ENCODE results near the gene OBSCN. TPM values are rescaled to one million over a fixed set of nuclear protein-coding genes. Genes with fewer than 3 reads are reported as not detected.

Gene OBSCN, protein sequence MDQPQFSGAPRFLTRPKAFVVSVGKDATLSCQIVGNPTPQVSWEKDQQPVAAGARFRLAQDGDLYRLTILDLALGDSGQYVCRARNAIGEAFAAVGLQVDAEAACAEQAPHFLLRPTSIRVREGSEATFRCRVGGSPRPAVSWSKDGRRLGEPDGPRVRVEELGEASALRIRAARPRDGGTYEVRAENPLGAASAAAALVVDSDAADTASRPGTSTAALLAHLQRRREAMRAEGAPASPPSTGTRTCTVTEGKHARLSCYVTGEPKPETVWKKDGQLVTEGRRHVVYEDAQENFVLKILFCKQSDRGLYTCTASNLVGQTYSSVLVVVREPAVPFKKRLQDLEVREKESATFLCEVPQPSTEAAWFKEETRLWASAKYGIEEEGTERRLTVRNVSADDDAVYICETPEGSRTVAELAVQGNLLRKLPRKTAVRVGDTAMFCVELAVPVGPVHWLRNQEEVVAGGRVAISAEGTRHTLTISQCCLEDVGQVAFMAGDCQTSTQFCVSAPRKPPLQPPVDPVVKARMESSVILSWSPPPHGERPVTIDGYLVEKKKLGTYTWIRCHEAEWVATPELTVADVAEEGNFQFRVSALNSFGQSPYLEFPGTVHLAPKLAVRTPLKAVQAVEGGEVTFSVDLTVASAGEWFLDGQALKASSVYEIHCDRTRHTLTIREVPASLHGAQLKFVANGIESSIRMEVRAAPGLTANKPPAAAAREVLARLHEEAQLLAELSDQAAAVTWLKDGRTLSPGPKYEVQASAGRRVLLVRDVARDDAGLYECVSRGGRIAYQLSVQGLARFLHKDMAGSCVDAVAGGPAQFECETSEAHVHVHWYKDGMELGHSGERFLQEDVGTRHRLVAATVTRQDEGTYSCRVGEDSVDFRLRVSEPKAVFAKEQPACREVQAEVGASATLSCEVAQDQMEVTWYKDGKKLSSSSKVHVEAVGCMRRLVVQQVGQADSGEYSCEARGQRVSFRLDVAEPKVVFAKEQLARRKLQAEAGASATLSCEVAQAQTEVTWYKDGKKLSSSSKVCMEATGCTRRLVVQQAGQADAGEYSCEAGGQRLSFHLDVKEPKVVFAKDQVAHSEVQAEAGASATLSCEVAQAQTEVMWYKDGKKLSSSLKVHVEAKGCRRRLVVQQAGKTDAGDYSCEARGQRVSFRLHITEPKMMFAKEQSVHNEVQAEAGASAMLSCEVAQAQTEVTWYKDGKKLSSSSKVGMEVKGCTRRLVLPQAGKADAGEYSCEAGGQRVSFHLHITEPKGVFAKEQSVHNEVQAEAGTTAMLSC (N-terminal part only)
- polyA plus RNA-seq (ENCODE audit: insufficient read length): 40.0 TPM
- long read RNA-seq, donor 1, partial matches to known transcripts: 0 of 4 reads
- long read RNA-seq, donor 1, other reads (novel, unspliced or antisense): 0 of 4 reads
- long read RNA-seq, donor 2, partial matches to known transcripts: 7 of 11 reads
- long read RNA-seq, donor 2, other reads (novel, unspliced or antisense): 0 of 11 reads
- long read RNA-seq, donor 3, transcript OBSCN-211 (1 exons, 2,267 nt): major isoform, 6 of 13 reads
- long read RNA-seq, donor 3, partial matches to known transcripts: 7 of 13 reads
- long read RNA-seq, donor 3, other reads (novel, unspliced or antisense): 0 of 13 reads
- long read RNA-seq, donor 4, partial matches to known transcripts: 0 of 1 reads
- long read RNA-seq, donor 4, other reads (novel, unspliced or antisense): 0 of 1 reads
- long read RNA-seq, donor 5, partial matches to known transcripts: 0 of 2 reads
- long read RNA-seq, donor 5, other reads (novel, unspliced or antisense): 0 of 2 reads
- long read RNA-seq, donor 6, partial matches to known transcripts: 8 of 9 reads
- long read RNA-seq, donor 6, other reads (novel, unspliced or antisense): 0 of 9 reads
- long read RNA-seq, donor 7, transcript OBSCN-211 (1 exons, 2,267 nt): major isoform, 7 of 7 reads
- long read RNA-seq, donor 7, partial matches to known transcripts: 0 of 7 reads
- long read RNA-seq, donor 7, other reads (novel, unspliced or antisense): 0 of 7 reads
- long read RNA-seq, donor 8, partial matches to known transcripts: 6 of 6 reads
- long read RNA-seq, donor 8, other reads (novel, unspliced or antisense): 0 of 6 reads

DNA sequence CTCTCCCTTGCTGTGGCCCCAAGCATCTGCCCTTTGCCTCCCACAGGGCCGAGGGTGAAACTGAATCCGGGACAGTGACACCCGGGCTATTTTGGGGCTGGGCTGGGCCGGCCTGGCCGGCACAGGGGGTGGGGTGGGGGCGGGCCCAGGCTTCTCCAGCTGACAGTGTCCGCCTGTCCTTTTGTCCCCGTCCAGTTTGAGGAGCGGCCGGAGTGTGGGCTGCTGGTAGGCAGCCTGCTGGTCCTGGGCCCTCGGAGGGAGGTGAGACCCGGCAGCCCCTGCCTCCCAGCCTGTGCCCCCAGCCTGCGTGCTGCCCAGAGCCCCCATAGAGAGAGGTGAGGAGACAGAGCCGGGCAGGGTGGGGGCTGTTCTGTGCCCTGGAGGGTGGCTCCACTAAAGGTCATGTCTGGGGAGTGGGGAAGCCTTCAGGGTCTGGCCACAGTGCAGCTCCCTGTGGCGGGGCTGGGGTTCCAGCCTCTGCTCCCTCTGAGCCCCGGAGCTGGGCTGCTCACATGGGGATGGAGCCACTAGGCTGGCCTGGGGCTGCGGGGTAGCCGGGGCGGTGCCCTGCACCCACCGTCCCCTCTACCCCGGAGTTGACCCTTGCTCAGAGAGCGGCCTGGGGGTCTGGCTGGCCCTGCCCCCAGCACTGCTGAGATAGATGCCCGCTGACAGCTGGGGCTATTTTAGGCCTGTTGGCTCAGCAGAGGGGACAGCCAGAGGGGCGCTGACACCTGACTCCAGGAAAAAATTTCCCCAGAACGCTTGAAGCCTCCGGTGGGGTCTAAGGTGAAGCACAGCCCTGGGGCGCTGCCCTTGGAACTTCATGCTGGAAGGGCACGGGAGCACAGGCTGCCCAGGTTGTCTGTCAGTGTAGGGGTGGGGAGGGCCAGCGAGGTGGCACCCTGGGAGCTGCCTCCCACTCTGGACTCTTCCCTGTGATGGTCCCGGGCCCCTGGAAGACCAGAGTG lies at the start of gene OBSCN:
Gene OBSCN (plus strand): TSS at position 194 of the 971 bp plus-strand sequence. CDS start 3,740 bp downstream, outside the sequence.
- no peak for DNase-seq

DNA sequence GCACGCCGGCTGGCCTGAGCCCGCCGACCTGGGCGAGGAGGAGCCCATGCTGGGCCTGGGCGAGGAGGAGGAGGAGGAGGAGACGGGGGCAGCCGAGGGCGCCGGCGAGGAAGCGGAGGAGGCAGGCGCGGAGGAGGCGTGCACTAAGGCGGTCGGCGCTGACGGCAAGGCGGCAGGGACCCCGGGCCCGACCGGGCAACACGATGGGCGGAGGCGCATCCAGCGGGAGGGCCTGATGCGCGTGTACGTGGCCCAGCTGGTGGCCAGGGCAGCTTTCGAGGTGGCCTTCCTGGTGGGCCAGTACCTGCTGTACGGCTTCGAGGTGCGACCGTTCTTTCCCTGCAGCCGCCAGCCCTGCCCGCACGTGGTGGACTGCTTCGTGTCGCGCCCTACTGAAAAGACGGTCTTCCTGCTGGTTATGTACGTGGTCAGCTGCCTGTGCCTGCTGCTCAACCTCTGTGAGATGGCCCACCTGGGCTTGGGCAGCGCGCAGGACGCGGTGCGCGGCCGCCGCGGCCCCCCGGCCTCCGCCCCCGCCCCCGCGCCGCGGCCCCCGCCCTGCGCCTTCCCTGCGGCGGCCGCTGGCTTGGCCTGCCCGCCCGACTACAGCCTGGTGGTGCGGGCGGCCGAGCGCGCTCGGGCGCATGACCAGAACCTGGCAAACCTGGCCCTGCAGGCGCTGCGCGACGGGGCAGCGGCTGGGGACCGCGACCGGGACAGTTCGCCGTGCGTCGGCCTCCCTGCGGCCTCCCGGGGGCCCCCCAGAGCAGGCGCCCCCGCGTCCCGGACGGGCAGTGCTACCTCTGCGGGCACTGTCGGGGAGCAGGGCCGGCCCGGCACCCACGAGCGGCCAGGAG lies 49.5 kb upstream of the OBSCN start:
- DNase-seq: no peak

DNA sequence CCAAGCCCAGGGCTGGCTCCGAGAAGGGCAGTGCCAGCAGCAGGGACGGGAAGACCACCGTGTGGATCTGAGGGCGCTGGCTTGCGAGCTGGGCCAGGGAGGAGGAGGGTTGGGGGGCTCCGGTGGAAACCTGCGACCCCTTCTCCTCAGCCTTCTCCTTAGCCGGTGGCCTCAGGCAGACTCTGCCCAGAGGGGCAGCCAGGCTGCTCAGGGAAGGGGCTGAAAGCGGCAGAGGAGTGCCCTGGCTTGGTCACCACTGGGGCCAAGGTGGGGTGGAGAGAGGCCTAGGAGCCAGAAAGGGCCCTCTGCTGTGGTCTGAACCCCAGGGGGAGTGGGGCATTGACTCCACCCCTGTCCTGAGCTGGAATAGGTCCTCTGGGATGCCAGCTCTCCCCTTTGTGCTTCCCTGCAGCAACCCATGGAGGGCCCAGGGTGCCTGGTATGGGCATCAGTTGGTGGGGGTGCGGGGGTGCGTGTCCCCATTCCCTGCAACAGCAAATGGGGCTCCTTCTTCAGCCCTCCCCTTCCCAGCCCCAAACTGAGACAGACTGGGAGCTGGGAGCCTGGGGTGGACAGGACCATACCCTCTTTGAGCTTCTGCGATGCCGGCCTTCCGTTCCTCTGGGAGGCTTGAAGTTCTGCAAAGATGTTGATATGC lies 48.7 kb upstream of the OBSCN start:
- no peak for DNase-seq

DNA sequence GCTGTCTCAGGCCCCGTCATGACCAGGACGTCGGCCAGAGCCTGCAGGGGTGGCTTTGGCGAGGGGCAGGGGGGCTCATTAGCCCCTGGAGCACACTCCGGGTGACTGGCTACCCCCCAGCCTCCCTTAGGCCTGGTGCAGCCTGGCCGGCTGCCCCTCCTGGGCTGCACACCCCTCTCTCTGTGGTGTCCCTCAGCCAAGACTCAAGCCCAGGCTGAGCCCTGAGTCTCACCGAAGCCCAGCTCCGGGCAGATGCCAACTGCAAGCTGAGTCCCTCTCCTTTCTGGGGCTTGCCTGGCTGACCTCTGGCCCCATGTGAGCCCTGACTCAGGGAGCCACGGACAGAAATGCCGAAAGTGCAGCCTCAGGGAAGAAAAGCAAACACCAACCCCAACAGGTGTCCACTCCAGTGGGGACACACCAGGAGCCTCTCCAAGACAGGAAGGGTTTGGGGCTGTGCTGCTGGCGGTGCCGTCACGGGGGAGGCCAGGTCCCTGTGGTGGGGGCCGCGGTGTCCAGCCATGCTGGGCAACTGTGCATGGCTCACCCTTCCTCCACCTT lies 47.6 kb upstream of the OBSCN start:
- DNase-seq: no peak

DNA sequence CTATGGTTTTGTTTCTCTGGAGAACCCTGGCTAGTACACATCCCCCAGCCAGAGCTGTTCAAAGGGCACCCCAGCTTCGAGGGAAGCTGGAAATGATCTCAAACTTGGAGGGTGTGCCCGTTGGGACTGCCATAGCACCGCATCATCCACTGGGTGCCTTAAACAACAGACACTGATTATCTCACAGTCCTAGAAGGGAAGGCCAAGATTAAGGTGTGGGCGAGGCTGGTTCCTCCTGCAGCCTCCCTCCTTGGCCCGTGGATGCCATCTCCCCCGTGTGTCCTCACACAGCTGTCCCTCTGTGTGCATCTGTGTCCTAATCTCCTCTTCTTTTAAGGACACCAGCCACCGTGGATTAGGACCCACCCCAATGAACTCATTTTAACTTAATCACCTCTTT lies 46.5 kb upstream of the OBSCN start:
- no peak for DNase-seq

DNA sequence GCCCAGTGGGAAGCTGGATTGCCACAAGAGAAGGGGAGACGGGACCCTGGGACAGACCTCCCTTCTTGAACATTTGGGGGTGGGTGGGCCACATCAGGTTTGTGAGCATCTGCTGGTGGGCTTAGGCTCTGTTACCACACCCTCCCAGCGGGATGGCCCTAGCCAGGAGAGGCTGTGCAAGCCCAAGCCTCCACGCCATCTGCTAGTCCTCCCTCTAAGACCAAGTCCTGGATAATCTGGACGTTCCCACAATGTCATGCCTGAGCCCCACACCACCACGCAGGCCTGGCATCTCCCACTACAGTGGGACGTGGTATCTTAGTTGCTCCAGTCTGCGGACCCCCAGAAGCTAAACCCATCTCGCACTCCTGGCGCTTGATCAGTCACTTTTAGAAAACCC lies 46.0 kb upstream of the OBSCN start:
- no peak for DNase-seq

DNA sequence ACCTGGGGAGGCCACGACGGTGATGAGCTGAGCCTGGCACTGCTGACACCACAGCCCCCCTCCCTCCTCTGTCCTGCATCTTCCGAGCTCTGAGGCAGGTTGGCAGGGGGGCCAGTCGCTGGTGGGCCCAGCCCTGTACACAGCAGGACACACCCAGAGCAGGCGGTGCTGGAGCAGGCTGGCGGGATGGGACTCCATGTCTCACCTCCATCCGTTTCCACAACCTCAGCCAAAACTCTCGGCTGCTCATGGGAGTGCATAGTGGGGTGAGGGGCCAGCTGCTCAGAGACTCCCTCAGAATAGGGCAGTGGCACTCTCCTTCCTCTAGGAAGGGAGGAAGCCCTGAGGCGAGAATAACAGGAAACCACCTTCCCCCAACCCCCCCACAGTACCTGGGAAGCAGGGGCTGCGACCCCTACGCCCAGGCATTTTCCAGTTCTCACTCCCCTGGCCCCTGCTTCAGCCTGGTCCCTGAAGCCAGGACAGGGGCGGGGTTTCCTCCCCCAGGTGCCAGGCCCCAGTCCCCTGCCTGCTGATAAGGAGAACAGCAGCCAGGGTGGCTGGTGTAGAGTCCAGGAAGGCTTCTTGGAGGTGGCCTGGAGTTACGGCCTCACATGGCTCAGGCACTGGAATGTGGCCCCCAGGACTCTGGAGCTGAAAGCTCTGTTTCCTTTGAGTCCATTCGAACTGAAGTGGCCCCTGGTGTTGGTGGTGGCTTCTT lies 45.4 kb upstream of the OBSCN start:
- DNase-seq: no peak

DNA sequence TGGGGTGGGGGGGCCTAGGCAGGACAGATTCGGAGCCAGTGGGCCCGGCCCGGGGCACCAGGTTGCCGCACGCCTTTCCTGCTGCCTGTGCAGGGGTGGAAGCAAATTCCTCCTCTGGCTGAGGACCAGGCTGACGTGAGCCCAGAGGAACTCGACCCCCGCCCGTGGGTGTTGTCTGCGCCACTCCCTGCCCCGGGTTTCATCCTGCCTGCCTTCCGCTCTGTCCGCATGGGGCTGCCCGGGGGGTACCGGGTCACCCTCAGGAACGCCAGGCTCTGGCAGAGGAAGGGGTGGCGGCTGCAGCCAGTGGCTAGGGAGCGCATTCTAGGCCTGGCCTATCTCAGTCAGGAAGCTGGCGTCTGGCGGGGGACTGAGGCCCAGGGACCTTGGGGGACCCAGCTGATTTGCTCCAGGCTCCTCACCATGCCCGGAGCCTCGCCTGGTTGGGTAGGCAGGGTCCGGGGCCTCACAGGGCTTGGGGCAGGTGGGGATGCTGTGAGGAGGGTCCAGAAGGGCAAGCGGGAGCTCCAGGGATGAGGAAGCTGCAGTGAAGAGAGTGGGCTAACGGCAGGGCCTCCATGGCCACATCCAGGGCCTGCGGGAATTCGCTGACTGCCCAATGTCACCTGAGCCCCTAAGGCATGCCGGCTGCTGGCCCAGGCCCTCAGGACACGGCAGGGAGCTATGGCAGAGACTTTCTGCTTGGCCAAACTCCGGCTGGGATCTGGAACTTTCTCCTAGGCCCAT lies 44.7 kb upstream of the OBSCN start:
- no peak for DNase-seq

DNA sequence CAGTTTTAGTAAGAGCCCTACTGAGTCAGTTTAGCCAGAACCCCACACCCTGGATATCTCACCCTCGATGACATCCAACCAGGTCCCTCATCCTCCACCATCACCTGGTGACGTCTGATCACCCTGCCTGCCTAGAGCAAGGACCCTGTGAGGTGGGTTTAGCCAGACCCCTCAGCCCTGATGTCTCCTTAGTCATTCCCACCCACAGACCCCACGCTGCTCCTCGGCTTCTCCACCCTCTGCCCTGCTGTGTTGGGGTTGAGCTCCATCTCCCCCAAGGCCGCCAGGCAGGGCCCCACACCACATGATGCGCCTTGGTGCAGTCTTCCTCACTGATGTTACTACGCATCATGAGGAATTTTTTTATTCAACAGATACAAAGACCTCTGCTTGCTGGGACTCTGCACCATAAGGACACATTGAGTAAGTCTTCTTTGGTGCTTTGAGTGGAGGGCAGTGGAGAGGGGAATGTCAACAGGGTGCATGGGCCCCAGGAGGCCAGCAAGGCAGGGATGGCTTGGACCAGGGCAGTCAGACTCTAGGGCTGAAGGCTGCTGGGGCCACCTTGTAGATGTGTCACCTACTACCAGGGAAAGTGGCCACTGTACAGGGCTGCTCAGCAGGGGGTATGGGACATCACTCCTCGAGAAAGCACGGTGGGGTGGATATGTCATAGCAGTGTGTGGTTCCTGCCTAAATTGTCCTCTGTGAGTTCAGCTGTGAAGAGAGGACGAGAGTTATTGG lies 43.9 kb upstream of the OBSCN start:
- no peak for DNase-seq

DNA sequence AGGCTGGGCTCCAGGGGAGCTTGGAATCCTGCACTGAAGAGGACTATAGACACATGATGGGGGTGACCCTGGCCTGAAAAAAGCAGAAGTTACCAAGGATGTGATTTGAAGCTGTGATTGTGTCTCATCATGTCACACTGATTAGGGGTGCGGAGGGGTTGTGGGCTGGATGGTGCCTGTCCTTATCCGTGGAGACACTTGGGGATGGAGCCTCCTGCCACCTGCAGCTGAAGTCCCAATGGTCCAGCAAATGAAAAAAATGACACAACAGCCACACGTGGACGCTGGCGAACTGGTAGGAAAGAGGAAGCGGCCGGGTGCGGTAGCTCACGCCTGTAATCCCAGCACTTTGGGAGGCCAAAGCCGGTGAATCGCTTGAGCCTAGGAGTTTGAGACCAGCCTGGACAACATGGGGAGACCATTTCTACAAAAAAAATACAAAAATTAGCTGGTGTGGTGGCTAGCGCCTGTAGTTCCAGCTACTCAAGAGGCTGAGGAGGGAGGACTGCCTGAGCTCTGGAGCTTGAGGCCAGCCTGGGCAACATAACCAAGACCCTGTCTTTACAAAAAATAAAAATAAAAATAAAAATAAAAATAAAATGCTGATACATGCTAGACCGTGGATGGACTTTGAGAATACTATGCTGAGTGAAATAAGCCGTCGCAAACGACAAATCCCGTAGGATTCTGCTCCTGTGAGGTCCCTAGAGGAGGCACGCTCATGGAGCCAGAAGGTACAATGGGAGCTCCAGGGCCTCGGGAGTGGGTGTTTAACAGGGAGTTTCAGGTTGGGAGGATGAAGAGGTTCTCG lies 43.1 kb upstream of the OBSCN start:
- DNase-seq: no peak

DNA sequence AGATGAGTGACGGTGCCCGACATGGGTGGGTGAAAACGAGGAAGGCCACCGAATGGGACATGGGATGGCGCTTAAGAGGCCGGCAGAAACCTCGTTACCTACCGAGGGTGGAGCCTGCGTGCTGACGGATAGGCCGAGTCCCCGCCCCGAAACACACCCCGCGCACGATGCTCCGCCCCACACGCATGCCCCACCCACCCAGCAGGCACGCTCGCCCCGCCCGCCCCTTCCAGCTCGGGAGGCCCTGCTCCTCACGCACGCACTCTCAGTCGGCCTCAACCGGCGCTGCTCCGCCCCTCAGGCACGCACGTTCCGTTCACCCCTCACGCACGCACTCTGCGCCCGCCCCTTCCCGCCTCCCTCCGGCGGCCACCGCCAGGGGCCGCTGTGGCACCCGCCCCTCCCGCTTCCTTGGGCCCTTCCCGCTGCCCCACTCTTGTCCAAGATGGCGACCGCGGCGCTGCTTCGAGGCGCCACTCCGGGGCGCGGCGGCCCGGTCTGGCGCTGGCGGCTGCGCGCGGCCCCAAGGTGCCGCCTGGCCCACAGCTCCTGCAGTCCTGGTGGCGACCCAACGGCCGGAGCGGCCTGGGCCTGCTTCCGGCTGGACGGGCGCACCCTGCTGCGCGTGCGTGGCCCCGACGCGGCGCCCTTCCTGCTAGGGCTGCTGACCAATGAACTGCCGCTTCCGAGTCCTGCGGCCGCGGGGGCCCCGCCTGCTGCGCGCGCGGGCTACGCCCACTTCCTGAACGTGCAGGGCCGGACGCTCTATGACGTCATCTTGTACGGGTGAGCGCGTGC lies 42.3 kb upstream of the OBSCN start, which contains the start of gene IBA57:
Gene IBA57 (plus strand): TSS at position 433 of the 798 bp plus-strand sequence. CDS start 13 bp downstream, at position 446.
- DNase-seq: peak; percentile 96

DNA sequence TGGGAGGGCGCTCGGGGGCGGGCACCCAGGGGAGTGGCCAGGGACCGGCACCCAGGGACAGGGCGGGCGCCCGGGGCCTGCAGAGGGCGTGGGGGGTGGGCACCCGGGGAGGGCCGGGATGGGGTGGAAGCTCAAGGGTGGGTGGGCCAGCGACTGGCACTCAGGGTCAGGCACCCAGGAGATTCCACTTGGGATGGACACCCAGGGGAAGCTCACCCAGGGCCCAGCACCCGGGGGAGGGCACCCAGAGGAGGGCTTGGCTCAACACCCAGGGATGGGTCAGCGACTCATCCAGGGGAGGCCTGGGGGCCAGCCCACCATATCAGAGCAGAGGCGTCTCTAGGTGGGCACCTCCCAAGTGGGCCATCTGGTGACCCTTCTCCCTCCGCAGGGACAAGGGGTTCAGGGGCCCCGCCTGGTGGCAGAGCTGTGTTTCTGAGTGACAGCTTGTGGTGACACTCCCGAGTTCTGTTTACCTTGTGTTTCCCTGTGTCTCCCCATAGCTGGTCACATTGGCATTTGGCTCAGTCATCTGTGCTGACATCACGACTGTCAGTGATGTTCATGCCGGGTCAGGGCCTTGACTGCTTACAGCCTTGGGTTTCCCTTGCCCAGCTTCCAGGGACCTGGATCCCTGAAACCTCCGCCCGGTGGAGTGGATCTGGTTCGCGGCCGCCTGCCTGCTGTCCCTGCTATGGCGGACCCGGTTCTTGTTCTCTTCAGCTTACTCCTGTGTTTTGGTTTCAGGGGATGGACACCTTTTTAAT lies 41.5 kb upstream of the OBSCN start:
- no peak for DNase-seq

All from left kidney (tissue), 8 donors.